UCSD-AML1 (cell line): ENCODE data around the gene NTRK2.

ENCODE experiments used
- DNase-seq: peaks from one replicate; lab custom pipeline; 2025; ENCODE audit not compliant: unreplicated experiment; lab: John Stamatoyannopoulos, UW

Gene NTRK2

DNA sequence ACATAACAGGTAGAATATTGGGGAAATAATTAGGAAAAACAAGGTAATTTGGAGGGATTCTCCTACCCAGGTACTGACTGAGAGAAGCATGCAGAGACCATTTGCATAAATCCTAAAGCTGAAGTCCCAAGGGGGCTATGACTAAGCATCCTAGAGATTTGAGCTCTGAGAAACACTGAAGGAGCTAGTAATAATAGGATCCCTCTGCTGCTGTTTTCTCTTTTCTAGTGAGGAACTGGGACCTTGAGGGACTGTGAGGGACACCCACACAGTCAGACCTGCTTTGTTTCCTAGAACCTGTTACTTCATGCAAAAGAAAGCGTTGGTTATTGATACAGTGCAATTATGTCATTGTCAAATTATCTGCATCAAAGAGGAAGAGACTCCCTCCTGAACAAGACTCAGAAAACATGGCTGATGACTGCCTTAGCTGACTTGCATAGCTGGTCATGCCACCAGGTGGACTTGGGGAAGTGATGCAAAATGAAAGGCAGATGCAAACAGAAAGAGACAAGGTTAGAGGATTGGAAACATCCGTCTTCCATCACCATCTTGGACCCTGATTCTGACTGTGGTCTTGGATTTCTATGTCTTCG, 335.4 kb downstream of the NTRK2 start:
- no peak for DNase-seq

GRCh38 chr9:85007748-85008147, 338.2 kb downstream of the NTRK2 start:
- DNase-seq = no peak

GRCh38 chr9:85008215-85008614, 338.7 kb downstream of the NTRK2 start:
- no peak for DNase-seq

- no peak for DNase-seq
Observed at GRCh38 chr9:85009251-85009650, 339.7 kb downstream of the NTRK2 start.

- no peak for DNase-seq
Observed at GRCh38 chr9:85013703-85014102, 344.2 kb downstream of the NTRK2 start.

- no peak for DNase-seq
Observed at GRCh38 chr9:85014292-85014691, 344.8 kb downstream of the NTRK2 start.

- DNase-seq = no peak
Observed at GRCh38 chr9:85016384-85017006, 347.0 kb downstream of the NTRK2 start.

DNA sequence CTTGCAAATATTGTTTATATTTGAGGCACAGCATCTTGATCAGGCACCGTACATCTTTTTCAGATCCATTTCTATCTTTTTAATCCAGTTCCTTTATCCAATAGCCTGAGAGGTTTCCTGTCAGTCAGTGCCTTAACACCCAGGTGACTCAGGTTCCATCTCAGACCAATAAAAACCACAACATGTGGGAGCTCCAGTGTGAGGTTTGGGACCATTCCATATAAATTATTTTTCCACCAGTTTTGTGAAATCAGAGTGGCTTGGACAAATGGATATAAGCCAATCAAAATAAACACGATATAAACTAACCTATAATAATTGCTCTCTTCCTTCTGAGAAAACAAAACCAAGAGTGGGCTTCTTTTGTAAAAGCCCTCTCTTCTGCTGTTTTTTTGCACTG, 351.3 kb downstream of the NTRK2 start:
- no peak for DNase-seq

- no peak for DNase-seq
Observed at GRCh38 chr9:85021686-85022085, 352.2 kb downstream of the NTRK2 start.

GRCh38 chr9:85024374-85024773, 354.8 kb downstream of the NTRK2 start:
- no peak for DNase-seq

DNA sequence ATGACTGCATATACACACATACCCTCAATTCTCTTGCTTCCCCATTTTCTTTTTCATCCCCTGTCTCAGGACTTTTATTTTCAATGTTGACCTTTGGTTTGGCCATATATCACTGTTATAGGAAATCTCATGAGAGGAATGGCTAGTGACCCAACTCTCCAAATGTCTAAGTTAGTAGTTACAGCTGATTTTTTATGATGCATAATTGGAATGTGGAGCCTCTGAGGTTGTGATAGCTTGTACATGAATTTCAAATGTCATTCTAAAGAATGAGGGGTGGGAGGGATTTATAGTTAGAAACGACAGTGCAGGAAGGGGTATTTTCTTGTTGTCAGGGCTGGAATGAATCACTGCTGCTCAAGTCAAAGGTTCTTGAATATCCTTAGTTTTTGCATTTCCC, 356.1 kb downstream of the NTRK2 start:
- DNase-seq = no peak

DNA sequence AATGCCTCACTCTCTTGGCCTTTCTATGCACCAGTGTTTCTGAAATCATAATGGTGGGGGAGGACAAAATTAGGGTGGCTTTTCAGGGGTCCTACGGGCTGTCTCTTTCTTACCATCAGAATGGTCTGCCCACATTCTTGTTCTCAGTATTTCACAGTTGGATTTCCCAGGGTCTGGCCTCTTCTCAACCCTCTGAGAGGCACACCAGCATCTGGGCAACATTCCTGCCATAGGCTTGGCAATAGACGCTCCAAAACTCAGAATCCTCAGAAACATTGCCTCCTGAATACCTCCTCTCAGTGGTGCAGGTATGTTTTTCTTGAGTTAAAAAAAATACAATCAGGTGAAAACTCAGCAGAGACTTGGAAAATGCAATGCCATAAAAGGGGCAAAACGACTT, 358.3 kb downstream of the NTRK2 start:
- no peak for DNase-seq

- no peak for DNase-seq
Observed at GRCh38 chr9:85030316-85030715, 360.8 kb downstream of the NTRK2 start.

GRCh38 chr9:85036496-85036895, 367.0 kb downstream of the NTRK2 start:
- DNase-seq = no peak

DNA sequence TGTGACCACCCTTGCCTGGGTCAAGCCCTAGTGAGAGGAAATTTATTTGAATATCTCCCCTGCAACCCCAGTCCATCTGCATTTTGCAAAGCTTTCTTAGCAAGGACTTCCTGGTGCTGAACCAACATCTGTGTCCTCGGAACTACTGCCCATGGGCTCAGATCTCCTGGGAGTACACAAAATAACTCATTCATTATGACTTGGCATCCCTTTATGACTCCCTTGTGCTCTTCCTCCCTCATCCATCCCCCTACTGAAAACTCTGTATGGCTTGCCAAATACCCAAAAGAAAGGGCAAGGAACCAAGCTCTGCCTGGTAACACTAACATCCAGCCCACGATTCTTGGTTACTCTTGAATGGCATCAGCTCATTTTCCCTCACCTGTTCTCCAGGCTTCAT, 368.5 kb downstream of the NTRK2 start:
- DNase-seq = no peak

- no peak for DNase-seq
Observed at GRCh38 chr9:85038824-85039608, 369.5 kb downstream of the NTRK2 start.

- no peak for DNase-seq
Observed at GRCh38 chr9:85040146-85040545, 370.6 kb downstream of the NTRK2 start.

DNA sequence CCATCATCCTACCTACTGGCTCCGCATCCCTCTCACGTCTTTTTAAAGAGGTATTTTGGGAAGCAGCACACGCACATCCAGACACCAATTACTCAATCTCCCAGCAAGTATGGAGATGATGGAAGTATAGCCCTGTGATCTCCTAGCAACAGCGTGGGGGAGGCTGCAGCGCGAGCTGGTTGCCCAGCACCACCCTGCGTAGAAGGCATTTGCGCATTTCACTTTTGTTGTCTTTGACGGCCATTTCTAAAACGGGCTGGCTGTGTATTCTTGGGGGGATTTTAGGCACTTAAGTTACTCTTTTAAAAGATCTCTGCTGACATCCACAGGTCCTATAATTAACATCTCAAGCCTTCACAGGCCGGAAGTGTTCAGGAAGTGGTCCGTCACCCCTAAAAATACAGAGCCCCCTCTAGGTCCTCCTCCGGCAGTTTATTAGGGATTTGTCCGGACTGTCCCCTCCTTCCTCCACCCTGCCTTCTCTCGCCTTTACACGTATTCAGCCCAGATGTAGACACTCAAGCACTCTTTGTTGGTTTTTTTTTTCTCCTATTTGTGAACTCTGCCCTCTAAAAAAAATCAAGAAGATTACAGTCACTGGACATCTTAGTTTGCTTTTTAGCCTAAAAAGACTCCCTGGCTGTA, 371.4 kb downstream of the NTRK2 start:
- DNase-seq = no peak

DNA sequence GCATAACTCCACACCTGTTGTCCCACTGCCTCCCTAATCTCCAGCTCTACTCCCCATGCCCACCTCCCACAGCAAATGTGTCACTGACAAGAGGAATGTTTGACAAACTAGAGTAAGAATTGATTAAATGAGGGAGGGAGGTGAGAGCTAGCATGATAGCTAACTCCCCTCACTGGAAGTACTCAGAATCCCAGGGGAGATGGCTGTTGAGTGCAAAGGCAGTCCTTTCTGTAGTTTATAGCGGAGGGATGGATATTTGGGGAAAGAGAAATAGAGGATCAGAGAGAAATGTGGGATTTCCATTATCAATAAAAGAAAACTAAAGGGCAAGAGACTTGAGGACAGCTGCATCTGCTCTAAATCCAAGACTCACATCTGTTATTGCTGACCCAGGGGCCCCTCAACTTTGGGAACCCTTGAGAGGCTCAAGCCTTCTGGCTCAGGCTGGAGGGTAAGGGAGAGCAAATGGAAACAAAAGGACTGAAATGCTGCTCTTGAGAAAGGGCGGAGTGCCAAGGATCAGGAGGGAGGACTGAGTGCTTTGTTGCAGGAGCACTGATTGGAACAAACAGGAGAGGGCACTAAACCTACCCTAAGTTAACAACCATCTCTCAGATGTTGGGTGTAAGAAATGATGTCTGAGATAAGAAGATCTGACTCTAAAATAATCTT, 372.1 kb downstream of the NTRK2 start:
- no peak for DNase-seq

DNA sequence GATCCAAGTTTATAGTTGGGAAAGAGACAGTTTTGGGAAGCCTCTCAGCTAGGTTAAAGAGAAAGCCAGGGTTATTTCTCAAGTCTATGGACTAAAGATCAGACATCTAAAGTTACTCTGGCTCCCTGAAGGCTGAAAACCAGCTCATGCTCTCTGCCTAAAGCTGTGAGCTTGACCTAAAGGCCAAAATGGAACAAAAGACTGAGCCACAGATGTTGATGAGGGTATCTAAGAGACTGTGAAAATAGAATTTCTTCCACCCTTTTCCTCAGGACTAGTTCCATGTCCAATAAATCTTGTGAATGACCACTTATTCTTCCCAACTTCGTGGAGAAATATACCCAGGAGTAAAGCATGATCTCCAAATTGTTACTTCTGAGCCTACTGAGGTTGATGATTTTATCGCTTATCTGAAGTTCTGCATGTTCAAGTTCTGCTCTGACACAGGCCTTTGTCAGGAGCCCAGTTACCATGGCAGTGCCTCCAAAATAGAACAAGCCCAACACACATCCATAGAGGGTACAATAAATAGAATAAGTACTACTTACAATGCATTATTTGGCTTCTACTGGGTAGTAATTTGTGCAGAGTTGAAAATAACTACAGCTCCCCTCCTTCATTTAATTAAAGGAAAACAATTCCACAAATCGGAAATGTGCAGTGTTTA, 373.6 kb downstream of the NTRK2 start:
- no peak for DNase-seq

- no peak for DNase-seq
Observed at GRCh38 chr9:85045271-85045670, 375.7 kb downstream of the NTRK2 start.
